ENCODE data around the gene SETDB1.

SETDB1 gene

DNA sequence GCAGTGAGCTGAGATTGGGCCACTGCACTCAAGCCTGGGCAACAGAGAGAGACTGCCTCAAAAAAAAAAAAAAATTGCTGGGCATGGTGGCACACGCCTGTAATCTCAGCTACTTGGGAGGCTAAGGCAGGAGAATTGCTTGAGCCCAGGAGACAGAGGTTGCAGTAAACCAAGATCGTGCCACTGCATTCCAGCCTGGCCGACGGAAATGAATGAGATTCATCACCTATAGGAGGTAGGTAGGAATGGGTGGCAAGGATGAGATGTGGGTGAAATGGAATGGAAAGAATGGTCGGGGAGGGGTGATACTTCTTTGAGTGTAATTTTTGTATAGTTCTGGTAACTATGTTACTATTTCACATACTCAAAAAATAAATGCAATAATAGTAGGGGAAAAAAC lies 23.8 kb upstream of the SETDB1 start:
- no peak overlapping the region for H3K27ac ChIP-seq (ENCODE audit: poor library complexity, severe bottlenecking)
- TF ChIP-seq, protein P1, sequence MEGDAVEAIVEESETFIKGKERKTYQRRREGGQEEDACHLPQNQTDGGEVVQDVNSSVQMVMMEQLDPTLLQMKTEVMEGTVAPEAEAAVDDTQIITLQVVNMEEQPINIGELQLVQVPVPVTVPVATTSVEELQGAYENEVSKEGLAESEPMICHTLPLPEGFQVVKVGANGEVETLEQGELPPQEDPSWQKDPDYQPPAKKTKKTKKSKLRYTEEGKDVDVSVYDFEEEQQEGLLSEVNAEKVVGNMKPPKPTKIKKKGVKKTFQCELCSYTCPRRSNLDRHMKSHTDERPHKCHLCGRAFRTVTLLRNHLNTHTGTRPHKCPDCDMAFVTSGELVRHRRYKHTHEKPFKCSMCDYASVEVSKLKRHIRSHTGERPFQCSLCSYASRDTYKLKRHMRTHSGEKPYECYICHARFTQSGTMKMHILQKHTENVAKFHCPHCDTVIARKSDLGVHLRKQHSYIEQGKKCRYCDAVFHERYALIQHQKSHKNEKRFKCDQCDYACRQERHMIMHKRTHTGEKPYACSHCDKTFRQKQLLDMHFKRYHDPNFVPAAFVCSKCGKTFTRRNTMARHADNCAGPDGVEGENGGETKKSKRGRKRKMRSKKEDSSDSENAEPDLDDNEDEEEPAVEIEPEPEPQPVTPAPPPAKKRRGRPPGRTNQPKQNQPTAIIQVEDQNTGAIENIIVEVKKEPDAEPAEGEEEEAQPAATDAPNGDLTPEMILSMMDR (IDR thresholded peaks at IDR 0.05; ENCODE audit: poor library complexity, severe bottlenecking) = no peak
- no peak for DNase-seq (ENCODE audit: low spot score)
- no peaks in the 10 kb centered on the region for H3K36me3 ChIP-seq (ENCODE audit: low read depth)
- no peak overlapping the region for H3K4me3 ChIP-seq (ENCODE audit: severe bottlenecking)
- no peaks in the 10 kb centered on the region for H3K4me1 ChIP-seq (ENCODE audit: insufficient read depth, poor library complexity, severe bottlenecking)
- H3K9me3 ChIP-seq (ENCODE audit: severe bottlenecking) = no peaks in the 10 kb centered on the region
- no peaks in the 10 kb centered on the region for H3K27me3 ChIP-seq (ENCODE audit: insufficient read depth, poor library complexity, severe bottlenecking)
- ATAC-seq (ENCODE audit: low read depth) = no peak

DNA sequence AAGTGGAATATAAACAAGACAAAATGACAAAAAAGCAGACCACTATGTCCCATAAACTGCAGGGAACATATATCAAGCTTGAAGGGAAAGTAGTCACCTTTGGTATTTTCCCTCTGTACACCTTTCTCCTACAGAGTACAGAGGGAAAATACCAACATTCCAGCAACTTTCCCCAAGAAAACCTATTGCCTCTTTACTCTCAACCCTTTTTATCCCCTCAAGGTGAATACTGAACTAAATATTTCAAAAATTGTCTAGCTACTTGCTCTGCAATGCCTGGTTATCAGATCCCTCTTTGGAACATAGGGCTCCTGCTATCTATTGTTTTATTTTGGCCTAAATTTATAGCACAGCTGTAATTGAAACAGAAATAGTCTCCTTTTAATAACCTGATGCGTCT lies 23.4 kb upstream of the SETDB1 start:
- DNase-seq (ENCODE audit: low spot score) (no peak), ATAC-seq (ENCODE audit: low read depth) (no peak)
- Histone ChIP-seq H3K4me1 (ENCODE audit: insufficient read depth, poor library complexity, severe bottlenecking) (no peaks in the 10 kb centered on the region), H3K27me3 (ENCODE audit: insufficient read depth, poor library complexity, severe bottlenecking) (no peaks in the 10 kb centered on the region), H3K27ac (ENCODE audit: poor library complexity, severe bottlenecking) (no peak overlapping the region), H3K4me3 (ENCODE audit: severe bottlenecking) (no peak overlapping the region), H3K9me3 (ENCODE audit: severe bottlenecking) (no peaks in the 10 kb centered on the region), H3K36me3 (ENCODE audit: low read depth) (no peaks in the 10 kb centered on the region)
- TF ChIP-seq, protein P1 (IDR thresholded peaks at IDR 0.05; ENCODE audit: poor library complexity, severe bottlenecking) = no peak

DNA sequence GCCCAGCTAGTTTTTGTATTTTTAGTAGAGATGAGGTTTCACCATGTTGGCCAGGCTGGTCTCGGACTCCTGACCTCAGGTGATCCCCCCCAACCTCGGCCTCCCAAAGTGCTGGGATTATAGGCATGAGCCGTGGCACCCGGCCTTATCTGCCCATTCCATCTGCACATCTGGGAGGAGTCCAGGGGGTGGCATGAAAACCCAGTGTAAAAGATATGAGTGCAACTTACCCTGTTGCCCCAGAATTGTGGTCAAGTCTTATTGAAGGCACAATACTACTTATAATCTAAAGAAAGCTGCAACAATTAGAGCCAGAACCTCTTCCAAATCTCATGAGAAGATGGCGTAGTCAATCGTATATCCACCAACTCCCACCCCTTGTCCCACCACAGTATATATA lies 20.9 kb upstream of the SETDB1 start:
- H3K4me3 ChIP-seq (ENCODE audit: severe bottlenecking) = no peak overlapping the region
- no peaks in the 10 kb centered on the region for H3K36me3 ChIP-seq (ENCODE audit: low read depth)
- no peaks in the 10 kb centered on the region for H3K4me1 ChIP-seq (ENCODE audit: insufficient read depth, poor library complexity, severe bottlenecking)
- no peak for DNase-seq (ENCODE audit: low spot score)
- ATAC-seq (ENCODE audit: low read depth) = no peak
- no peaks in the 10 kb centered on the region for H3K27me3 ChIP-seq (ENCODE audit: insufficient read depth, poor library complexity, severe bottlenecking)
- H3K9me3 ChIP-seq (ENCODE audit: severe bottlenecking) = no peaks in the 10 kb centered on the region
- TF ChIP-seq, protein P1 (IDR thresholded peaks at IDR 0.05; ENCODE audit: poor library complexity, severe bottlenecking) = no peak
- H3K27ac ChIP-seq (ENCODE audit: poor library complexity, severe bottlenecking) = no peak overlapping the region

DNA sequence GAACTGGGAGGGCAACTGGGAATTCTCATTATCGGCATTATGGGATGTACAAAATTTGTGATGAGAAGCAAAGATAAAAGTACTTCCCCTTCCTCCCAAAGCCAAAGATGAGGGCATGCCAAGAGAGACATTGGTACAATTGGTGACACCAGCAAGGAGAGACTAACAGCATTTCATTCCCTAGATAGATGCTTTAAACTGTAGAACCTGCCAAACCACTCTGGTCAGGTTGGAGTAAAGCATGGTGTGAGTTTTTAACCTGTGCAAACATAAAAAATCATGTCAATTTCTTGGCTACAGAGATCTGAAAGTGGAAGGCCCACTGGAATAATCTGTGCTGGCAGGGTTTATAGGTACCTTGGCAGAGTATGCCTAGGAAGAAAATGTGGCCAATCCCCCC lies 19.8 kb upstream of the SETDB1 start:
- H3K9me3 ChIP-seq (ENCODE audit: severe bottlenecking) = no peaks in the 10 kb centered on the region
- H3K4me1 ChIP-seq (ENCODE audit: insufficient read depth, poor library complexity, severe bottlenecking) = no peaks in the 10 kb centered on the region
- no peaks in the 10 kb centered on the region for H3K27me3 ChIP-seq (ENCODE audit: insufficient read depth, poor library complexity, severe bottlenecking)
- H3K36me3 ChIP-seq (ENCODE audit: low read depth) = no peaks in the 10 kb centered on the region
- H3K27ac ChIP-seq (ENCODE audit: poor library complexity, severe bottlenecking) = no peak overlapping the region
- DNase-seq (ENCODE audit: low spot score) (no peak), ATAC-seq (ENCODE audit: low read depth) (no peak)
- no peak overlapping the region for H3K4me3 ChIP-seq (ENCODE audit: severe bottlenecking)
- TF ChIP-seq, protein P1 (IDR thresholded peaks at IDR 0.05; ENCODE audit: poor library complexity, severe bottlenecking) = no peak

DNA sequence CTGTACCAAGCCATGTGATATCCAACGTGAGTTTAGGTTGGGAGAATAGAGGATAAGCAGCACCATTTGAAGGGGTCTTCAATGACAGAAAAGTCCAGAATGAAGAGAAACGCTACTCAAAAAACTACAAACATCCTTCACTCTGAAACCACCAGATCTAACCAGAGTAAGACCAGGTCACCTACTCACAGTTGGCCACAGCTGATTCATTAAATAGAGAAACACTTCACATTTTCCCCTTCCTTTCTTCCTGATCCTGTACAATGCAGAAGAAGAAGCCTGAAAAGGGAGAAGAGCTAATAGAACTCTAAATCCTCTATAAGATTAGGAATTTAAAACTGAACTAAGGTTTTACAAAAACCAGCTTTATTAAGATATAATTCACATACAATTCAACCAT lies 19.4 kb upstream of the SETDB1 start:
- TF ChIP-seq, protein P1 (IDR thresholded peaks at IDR 0.05; ENCODE audit: poor library complexity, severe bottlenecking) = no peak

More for the DNA sequence above, 19.4 kb upstream of the SETDB1 start:
- no peaks in the 10 kb centered on the region for H3K4me1 ChIP-seq (ENCODE audit: insufficient read depth, poor library complexity, severe bottlenecking)
- ATAC-seq (ENCODE audit: low read depth) (no peak), DNase-seq (ENCODE audit: low spot score) (no peak)
- H3K9me3 ChIP-seq (ENCODE audit: severe bottlenecking) = no peaks in the 10 kb centered on the region
- no peak overlapping the region for H3K4me3 ChIP-seq (ENCODE audit: severe bottlenecking)
- H3K27me3 ChIP-seq (ENCODE audit: insufficient read depth, poor library complexity, severe bottlenecking) = no peaks in the 10 kb centered on the region
- H3K36me3 ChIP-seq (ENCODE audit: low read depth) = no peaks in the 10 kb centered on the region
- H3K27ac ChIP-seq (ENCODE audit: poor library complexity, severe bottlenecking) = no peak overlapping the region

Data from RWPE2 (cell line).